Stimulated activated CD8-positive, alpha-beta memory T cell treated with anti-CD3 and anti-CD28 coated beads, Interleukin-4, amount 100 ng/mL, for 1 hour (primary cell): Measurements from ENCODE around the gene DLG2.

ENCODE experiments used
- DNase-seq, 2 donors: peaks; one replicate each; pipeline ENCODE4 v3.0.0-alpha.2; 2020; ENCODE audit warnings: low read depth in 2 of 2, low spot score in 1 of 2

The DLG2 gene

DNA sequence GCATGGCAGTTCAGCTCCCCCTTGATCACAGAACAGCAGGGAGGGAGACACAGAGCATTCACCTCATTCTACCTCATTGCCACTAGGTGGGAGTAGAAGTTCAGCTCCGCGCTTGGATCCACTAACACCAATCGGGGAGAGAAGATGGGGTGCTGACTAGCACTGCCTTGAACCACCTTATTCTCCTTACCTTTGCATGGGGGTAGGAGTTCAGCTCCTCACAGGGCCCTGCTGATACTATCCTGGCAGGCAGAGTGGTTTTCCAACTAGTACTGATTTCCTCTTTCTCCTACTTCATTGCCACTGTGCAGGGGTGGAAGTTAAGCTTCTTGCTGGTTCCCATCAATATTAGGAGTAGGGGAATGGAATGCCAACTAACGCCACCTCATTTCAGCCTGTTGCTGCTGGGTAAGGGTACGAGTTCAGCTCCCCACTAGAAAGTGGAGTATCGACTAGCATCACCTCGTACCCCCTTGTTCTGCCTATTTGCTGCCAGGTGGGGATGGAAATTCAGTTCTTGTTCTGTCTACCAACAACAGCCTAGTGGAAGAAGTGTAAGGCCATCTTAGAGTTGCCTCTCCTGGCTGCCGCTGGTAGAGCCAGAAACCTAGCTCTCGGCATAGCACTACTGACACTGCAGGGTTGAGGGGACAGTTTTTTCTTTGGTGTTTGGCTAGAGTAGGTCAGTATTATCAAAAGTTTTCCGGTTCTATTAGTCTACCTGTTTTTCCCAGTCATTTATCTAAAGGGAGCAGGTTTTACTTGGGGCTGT is 1790.1 kb downstream of the DLG2 start:
- DNase-seq, result no peak

GRCh38 chr11:83836065-83836464 is 1791.1 kb downstream of the DLG2 start:
- no peak for DNase-seq

DNA sequence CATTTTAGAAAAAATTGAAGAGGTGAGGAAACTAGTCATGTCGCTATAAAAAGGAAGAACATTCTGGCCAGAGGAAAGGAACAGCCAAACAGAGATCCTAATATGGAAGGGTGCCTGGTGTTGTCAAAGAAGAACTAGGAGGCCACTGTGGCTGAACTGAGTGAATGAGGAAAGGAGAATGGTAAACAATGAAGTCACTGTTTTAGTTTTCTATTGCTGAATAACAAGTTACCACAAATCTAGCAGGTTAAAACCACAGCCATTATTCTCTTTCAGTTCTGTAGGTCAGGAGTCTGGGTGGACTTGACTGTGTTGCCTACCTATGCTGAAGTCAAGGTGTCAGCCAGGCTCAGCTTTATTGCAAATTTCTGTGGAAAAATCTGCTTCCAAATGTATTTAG is 1791.7 kb downstream of the DLG2 start:
- DNase-seq, result no peak

GRCh38 chr11:83831929-83832328 is 1795.2 kb downstream of the DLG2 start:
- DNase-seq, result no peak

DNA sequence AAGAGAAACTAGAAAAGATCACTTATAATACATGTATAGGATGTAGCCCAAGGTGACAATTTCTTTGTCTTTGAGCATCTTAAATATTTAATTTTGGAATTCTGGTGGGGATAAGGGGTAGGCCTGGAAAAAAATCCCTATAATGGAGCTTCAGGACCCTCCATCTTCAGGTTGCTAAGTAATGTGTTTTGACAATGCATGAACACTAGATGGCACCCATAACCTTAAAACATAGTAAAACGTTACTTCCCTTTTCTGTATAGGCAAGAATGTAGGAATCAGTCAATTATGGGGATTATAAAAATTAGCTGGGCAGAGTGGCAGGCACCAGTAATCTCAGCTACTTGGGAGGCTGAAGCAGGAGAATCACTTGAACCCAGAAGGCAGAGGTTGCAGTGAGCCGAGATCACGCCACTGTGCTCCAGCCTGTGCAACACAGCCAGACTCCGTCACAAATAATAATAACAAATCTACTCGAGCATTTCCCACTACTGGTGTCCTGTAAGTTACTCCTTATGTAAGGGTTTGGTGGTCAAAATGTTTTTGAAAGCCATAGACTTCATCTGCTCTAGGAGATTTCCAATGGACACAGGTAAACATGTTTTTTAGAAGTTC is 1799.1 kb downstream of the DLG2 start:
- no peak for DNase-seq

DNA sequence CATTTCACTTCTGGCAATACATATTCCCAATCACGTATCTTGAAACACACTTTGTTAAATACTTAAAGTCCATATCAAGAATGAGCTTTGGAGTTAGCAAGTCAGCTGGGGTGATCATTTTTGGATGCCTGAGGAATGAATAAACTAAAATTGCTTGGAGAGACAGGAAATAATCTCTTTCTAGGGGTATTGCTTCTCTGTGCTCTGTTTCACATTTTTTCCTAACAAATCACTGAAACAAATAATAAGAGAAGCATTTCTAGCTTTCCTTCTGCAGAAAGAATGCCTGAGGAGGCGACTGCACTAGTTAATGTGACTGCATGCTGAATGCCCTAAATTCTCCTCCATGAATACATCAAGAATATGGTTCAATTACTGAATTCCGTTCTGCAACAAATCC is 1799.6 kb downstream of the DLG2 start:
- DNase-seq, result no peak

- DNase-seq, result no peak
Measured at GRCh38 chr11:83826078-83826477, 1801.1 kb downstream of the DLG2 start.

DNA sequence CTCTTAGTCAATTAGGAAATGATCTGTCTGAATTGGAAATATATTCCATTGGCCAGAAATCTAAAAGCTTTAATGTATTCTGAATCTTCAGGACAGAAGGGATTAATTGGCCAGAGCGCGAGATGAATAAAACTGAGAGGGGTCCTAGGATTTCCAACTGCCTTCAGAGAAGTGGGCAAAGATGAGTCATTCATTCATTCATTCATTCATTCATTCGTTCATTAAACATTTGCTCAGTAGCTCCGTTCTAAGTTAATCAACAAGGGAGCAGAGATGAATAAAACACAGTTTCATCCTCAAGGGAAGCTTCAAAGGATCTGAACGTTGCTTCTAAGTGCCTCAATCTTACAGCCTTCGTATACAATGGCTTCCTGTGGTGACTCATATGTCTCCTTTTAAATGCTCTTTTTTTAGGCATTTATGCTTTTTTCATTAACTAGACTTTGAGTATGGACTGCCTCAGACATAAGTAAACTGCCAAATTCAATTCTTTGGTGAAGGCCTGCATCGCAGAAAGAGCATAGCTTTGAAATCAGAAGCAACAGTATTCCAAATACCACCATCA is 1803.6 kb downstream of the DLG2 start:
- DNase-seq, result no peak

DNA sequence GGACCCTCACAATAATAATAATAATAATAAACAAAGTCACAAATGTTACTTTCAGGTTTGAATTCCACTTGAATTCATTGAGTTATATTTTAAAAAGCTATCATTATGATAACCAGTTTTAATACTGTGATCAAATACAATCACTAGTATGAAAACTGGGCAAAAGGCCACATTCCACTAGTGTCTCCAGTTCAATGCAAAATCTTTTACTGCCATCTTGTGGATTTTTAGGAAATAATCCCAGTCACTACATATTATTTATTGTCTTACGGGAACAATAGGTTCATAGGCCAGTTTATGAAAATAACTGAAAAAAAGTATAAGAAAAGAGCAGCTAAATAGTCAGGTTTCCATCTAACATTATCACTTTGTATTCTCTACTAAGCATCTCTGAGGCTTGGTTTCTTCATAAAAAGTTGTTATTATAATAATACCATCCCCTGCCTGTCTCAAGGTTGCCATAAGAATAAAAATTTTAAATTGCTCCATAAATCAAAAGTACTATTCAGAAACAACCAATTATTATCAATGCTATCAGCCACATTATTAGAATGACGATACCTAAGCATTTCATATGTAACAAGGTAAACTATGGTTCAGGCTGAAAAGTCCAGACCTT is 1807.1 kb downstream of the DLG2 start:
- no peak for DNase-seq

- DNase-seq, result no peak
Measured at GRCh38 chr11:83818349-83818748, 1808.8 kb downstream of the DLG2 start.

GRCh38 chr11:83816572-83817187 is 1810.5 kb downstream of the DLG2 start:
- no peak for DNase-seq

- DNase-seq, result no peak
Measured at GRCh38 chr11:83815736-83816135, 1811.4 kb downstream of the DLG2 start.

DNA sequence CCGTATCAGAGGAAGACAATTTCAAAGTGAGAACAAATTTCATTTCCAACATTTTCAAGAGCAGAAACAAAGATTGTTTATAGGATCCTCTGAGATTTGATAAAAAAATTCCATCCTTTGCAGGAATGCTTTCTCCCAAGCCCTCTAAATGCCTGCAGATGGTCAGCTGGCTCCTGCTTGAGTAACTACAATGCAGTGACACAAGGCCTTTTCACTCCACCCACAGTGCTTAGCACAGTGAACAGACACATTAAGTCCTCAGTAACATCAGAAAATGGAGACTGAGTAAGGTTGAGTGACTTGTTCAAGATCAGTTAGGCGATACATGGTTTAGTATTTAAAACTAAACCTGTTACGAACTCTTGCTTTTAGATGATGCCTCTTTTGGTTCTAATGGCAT is 1813.8 kb downstream of the DLG2 start:
- DNase-seq, result no peak

- no peak for DNase-seq
Measured at GRCh38 chr11:83809274-83809673, 1817.9 kb downstream of the DLG2 start.

- DNase-seq, result no peak
Measured at GRCh38 chr11:83801799-83802198, 1825.3 kb downstream of the DLG2 start.

GRCh38 chr11:83793310-83793709 is 1833.8 kb downstream of the DLG2 start:
- no peak for DNase-seq

GRCh38 chr11:83791557-83791956 is 1835.6 kb downstream of the DLG2 start:
- no peak for DNase-seq

DNA sequence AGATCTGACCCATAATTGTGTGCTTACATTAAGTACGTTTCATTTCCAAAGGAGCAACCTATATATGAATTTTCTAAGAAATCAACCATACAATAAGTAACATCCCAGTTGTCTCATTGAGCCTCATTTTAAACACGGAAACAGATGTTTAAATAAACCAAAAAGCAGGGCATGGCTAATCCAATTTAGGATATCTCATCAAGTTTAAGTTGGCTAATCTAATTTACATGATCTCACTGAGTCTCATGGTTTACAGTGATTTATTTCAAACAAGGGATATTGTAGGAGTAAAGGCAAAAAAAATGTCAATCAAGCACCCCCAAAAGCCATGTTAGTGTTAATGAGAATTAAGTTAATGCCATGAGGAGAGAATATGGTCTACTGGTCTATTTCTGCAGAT is 1841.2 kb downstream of the DLG2 start:
- DNase-seq, result no peak

GRCh38 chr11:83784419-83784818 is 1842.7 kb downstream of the DLG2 start:
- no peak for DNase-seq

DNA sequence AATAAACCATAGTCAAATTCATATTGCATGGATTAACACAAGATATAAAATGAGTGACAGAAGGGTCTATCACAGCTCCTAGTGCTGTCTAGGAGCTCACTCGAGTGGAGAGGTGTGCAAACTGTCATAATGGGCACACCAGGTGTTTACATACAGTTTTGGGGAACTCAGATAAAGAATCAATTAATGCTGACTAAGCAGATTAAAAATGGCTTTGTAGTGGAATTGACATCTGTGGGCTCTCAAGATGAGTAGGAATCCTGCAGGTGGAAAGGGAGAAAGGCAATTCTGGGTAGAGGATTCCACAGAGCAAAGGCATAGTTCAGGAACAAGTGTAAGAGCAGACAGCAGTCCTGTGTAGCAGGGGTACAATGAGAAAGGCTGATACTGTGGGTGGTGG is 1844.8 kb downstream of the DLG2 start:
- no peak for DNase-seq

DNA sequence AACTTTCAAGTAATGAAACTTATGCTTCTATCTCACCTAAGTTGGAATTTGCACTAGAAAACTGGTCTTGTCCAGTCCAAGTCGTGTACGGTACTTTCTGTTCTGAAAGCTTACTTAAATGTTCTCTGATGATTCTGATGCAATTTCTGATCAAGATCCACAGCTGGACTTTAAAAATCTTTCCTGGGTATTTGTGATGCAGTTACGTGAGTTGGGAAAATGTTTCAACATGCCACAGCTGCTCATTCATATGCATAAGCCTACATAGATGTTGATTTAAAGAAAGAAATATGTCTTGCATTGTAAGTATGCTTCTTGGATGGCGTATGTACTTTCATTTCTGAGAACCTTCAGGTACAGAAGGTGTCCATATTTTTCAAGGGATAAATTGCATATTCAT is 1847.3 kb downstream of the DLG2 start:
- no peak for DNase-seq

GRCh38 chr11:83778596-83778995 is 1848.5 kb downstream of the DLG2 start:
- DNase-seq, result no peak
